Activated CD4-positive, alpha-beta T cell treated with anti-CD3 and anti-CD28 coated beads, Interleukin-2, amount 50 U/mL, for 24 hours (primary cell): Measurements from ENCODE around the gene ZDHHC5.
"Not testable (repeated sequence)": the region's sequence is repeated elsewhere in the genome, so short reads cannot be mapped to it uniquely, and the experiment has no call there.

Experiments
- DNase-seq, 2 donors: peaks; one replicate each; pipeline ENCODE4 v3.0.0-alpha.2; 2020; ENCODE audit warnings: low read depth in 1 of 2, low spot score in 1 of 2

Gene ZDHHC5

GRCh38 chr11:57643802-57644201 is 24.1 kb upstream of the ZDHHC5 start:
- DNase-seq, result no peak

- peak; percentile 66 to 87 for DNase-seq
Observed at GRCh38 chr11:57644748-57645688, 22.9 kb upstream of the ZDHHC5 start.

- DNase-seq, result no peak
Observed at GRCh38 chr11:57645689-57646085, 22.2 kb upstream of the ZDHHC5 start.

GRCh38 chr11:57646194-57646798 is 21.6 kb upstream of the ZDHHC5 start:
- no peak for DNase-seq

GRCh38 chr11:57646799-57647303 is 21.1 kb upstream of the ZDHHC5 start:
- DNase-seq, result no peak

GRCh38 chr11:57647372-57647771 is 20.5 kb upstream of the ZDHHC5 start:
- no peak for DNase-seq

- no peak for DNase-seq
Observed at GRCh38 chr11:57647960-57648800, 19.7 kb upstream of the ZDHHC5 start.

GRCh38 chr11:57648801-57649735 is 18.8 kb upstream of the ZDHHC5 start:
- no peak for DNase-seq

- DNase-seq, result peak; percentile 32 to 42
Observed at GRCh38 chr11:57649826-57650738, 17.8 kb upstream of the ZDHHC5 start, which contains the start of gene YPEL4. Gene YPEL4, minus strand, starts transcription at chr11:57649912. Its CDS starts 2,805 bp downstream, at chr11:57647107.

GRCh38 chr11:57650739-57651090 is 17.2 kb upstream of the ZDHHC5 start:
- no peak for DNase-seq

GRCh38 chr11:57651408-57651807 is 16.5 kb upstream of the ZDHHC5 start:
- DNase-seq, result no peak

GRCh38 chr11:57652230-57652629 is 15.7 kb upstream of the ZDHHC5 start:
- not testable (repeated sequence) for DNase-seq

- no peak for DNase-seq
Observed at GRCh38 chr11:57652662-57653061, 15.3 kb upstream of the ZDHHC5 start.

- DNase-seq, result no peak
Observed at GRCh38 chr11:57653163-57653562, 14.8 kb upstream of the ZDHHC5 start.

- no peak for DNase-seq
Observed at GRCh38 chr11:57656885-57657193, 11.1 kb upstream of the ZDHHC5 start.

GRCh38 chr11:57657194-57658022 is 10.5 kb upstream of the ZDHHC5 start, which contains the start of gene CLP1:
Gene CLP1, plus strand, starts transcription at chr11:57657762. Its CDS starts 1,715 bp downstream, at chr11:57659477.
- DNase-seq, result peak; percentile 98 to 99

- DNase-seq, result no peak
Observed at GRCh38 chr11:57658023-57658361, 9.9 kb upstream of the ZDHHC5 start.

GRCh38 chr11:57659669-57660068 is 8.2 kb upstream of the ZDHHC5 start:
- DNase-seq, result no peak
